HepG2 (cell line): ENCODE data around the gene ASIC5. TPM values are rescaled to one million over a fixed set of nuclear protein-coding genes. Genes with fewer than 3 reads are reported as not detected.

Experiments used
- ATAC-seq: fragments of 200-7000 bp; cut with Tn5 transposase; 3 replicates; pipeline ENCODE4 v1.9.1; 2020; ENCODE audit warnings: mild to moderate bottlenecking, moderate library complexity
- BruUV-seq: library from RNA; stranded (reverse); fragments of 400-500 nt; replicated peaks from 2 replicates; lab custom pipeline; 2021; lab: Mats Ljungman, UMichigan
- CTCF ChIA-PET: fragments of 300-600 bp; formaldehyde crosslinking; extraction: SDS; loops from one replicate; lab custom pipeline; 2021; ENCODE audit warnings: low total read pairs, inconsistent platforms, low intra/inter-chr PET ratio; lab: Yijun Ruan, JAX
- POLR2A ChIA-PET: fragments of 350-600 bp; sonication (Branson Sonifier 250); formaldehyde crosslinking; loops from one replicate; lab custom pipeline; 2020; ENCODE audit warnings: antibody characterized with exemption, inconsistent platforms; lab: Yijun Ruan, JAX
- DNase-seq: peaks from one replicate; pipeline ENCODE4 v3.0.0-alpha.2; 2015; ENCODE audit warnings: low spot score
- FAIRE-seq: peaks from 3 replicates; lab custom pipeline; 2011; peaks lifted over from hg19 to GRCh38; lab: Jason Lieb, UNC
- H2AFZ ChIP-seq: one replicate; pipeline ENCODE4 v1.6.1; 2011; ENCODE audit warnings: low read length, inconsistent platforms
- H3K27ac ChIP-seq: fragments of 300-600 bp; 3 replicates; pipeline ENCODE4 v1.8.0; 2011; ENCODE audit warnings: mixed run types, mild to moderate bottlenecking, mixed read lengths, low read length, inconsistent platforms; ENCODE audit not compliant: insufficient read depth; ENCODE audit errors: extremely low read length
- H3K27me3 ChIP-seq, 2 experiments: fragments of 200-600 bp in 1 of 2; 2 replicates in 1 of 2; 3 replicates in 1 of 2; pipeline versions ENCODE4 v1.6.0 to v1.8.0; 2011; ENCODE audit warnings: low read length in 2 of 2, mild to moderate bottlenecking in 2 of 2, moderate library complexity in 2 of 2, inconsistent platforms in 1 of 2; ENCODE audit not compliant: insufficient read depth in 2 of 2, control insufficient read depth in 1 of 2
- H3K36me3 ChIP-seq, 2 experiments: fragments of 200-600 bp in 1 of 2; replicated peaks in 1 of 2; 2 replicates in 1 of 2; 3 replicates in 1 of 2; pipeline versions ENCODE4 v1.5.1 to v1.8.0; 2011; ENCODE audit warnings: low read length in 2 of 2, inconsistent platforms in 1 of 2; ENCODE audit not compliant: insufficient read depth in 2 of 2, control insufficient read depth in 1 of 2
- H3K4me1 ChIP-seq: 2 replicates; pipeline ENCODE4 v1.5.1; 2012; ENCODE audit warnings: low read length, inconsistent platforms; ENCODE audit not compliant: insufficient read depth
- H3K4me2 ChIP-seq: 2 replicates; pipeline ENCODE4 v1.6.0; 2011; ENCODE audit warnings: low read depth, low read length, inconsistent platforms
- H3K4me3 ChIP-seq, 3 experiments: fragments of 200-600 bp in 1 of 3; sonication (generic), shearing (Covaris generic) in 1 of 3; replicated peaks in 1 of 3; 2 replicates each; pipeline ENCODE4 v1.5.1; 2011 to 2016; ENCODE audit warnings: low read length in 3 of 3, inconsistent platforms in 2 of 3, low read depth in 2 of 3, mild to moderate bottlenecking in 2 of 3, control low read depth in 1 of 3, mixed read lengths in 1 of 3; ENCODE audit not compliant: insufficient read depth in 1 of 3
- H3K79me2 ChIP-seq: one replicate; pipeline ENCODE4 v1.6.1; 2011; ENCODE audit warnings: low read length, inconsistent platforms; ENCODE audit not compliant: insufficient read depth
- H3K9ac ChIP-seq: 2 replicates; pipeline ENCODE4 v1.6.0; 2011; ENCODE audit warnings: mild to moderate bottlenecking, low read depth, low read length, inconsistent platforms; ENCODE audit not compliant: insufficient read depth
- H3K9me3 ChIP-seq: 2 replicates; pipeline ENCODE4 v1.5.1; 2012; ENCODE audit warnings: mild to moderate bottlenecking, low read length
- H4K20me1 ChIP-seq: 2 replicates; pipeline ENCODE4 v1.6.0; 2011; ENCODE audit warnings: inconsistent platforms, mild to moderate bottlenecking, low read length, moderate library complexity; ENCODE audit not compliant: insufficient read depth
- DMAP1 ChIP-seq: IDR thresholded peaks from 2 replicates; pipeline ENCODE4 v1.6.1; 2016
- JUN ChIP-seq: sonication (generic); formaldehyde crosslinking; IDR thresholded peaks from 2 replicates; pipeline ENCODE4 v1.4.0; 2020; ENCODE audit warnings: mild to moderate bottlenecking, missing genetic modification reagents
- KDM5B ChIP-seq: sonication (generic); formaldehyde crosslinking; IDR thresholded peaks from 2 replicates; pipeline ENCODE4 v1.4.0; 2020; ENCODE audit warnings: missing genetic modification reagents, mild to moderate bottlenecking, borderline replicate concordance
- MTA3 ChIP-seq: sonication (generic); formaldehyde crosslinking; IDR thresholded peaks from 2 replicates; pipeline ENCODE4 v1.4.0; 2020; ENCODE audit warnings: missing genetic modification reagents
- NCOA2 ChIP-seq: sonication (generic); formaldehyde crosslinking; IDR thresholded peaks from 2 replicates; pipeline ENCODE4 v1.8.0; 2022; ENCODE audit warnings: inconsistent platforms
- PCBP2 ChIP-seq: fragments of 200-400 bp; formaldehyde crosslinking; optimal IDR thresholded peaks from 2 replicates; pipeline ENCODE3; 2018; ENCODE audit warnings: low read length, low read depth; ENCODE audit not compliant: poor library complexity, severe bottlenecking
- PHF5A ChIP-seq: IDR thresholded peaks from one replicate; pipeline ENCODE4 v1.6.1; 2018; ENCODE audit warnings: low read depth, missing genetic modification reagents; ENCODE audit not compliant: unreplicated experiment
- RBM39 ChIP-seq: fragments of 200-400 bp; formaldehyde crosslinking; IDR thresholded peaks from one replicate; pipeline ENCODE4 v1.6.1; 2018; ENCODE audit warnings: antibody characterized with exemption, mild to moderate bottlenecking, low read depth, low read length; ENCODE audit not compliant: poor library complexity, severe bottlenecking
- ZNF260 ChIP-seq: sonication (generic); formaldehyde crosslinking; IDR thresholded peaks from 2 replicates; pipeline ENCODE4 v1.4.0; 2020; ENCODE audit warnings: missing genetic modification reagents, low read depth, mild to moderate bottlenecking, borderline replicate concordance
- ZNF503 ChIP-seq: sonication (generic); formaldehyde crosslinking; IDR thresholded peaks from 2 replicates; pipeline ENCODE4 v1.4.0; 2020; ENCODE audit warnings: missing genetic modification reagents
- ZNF556 ChIP-seq: sonication (generic); formaldehyde crosslinking; IDR thresholded peaks from 2 replicates; pipeline ENCODE4 v1.4.0; 2020; ENCODE audit warnings: mild to moderate bottlenecking, missing genetic modification reagents, borderline replicate concordance
- ZNF782 ChIP-seq: sonication (generic); formaldehyde crosslinking; IDR thresholded peaks from 2 replicates; pipeline ENCODE4 v1.4.0; 2020; ENCODE audit warnings: missing genetic modification reagents, mild to moderate bottlenecking, borderline replicate concordance
- WGBS: methylation state at CpG from one replicate; pipeline ENCODE4 v1.1.6; 2017; ENCODE audit warnings: low lambda C conversion rate; 5-methylcytosine and 5-hydroxymethylcytosine counted together
- in situ Hi-C: cut with HindIII; loops from 2 replicates; pipeline ENCODE4 v1.10.0; 2017; ENCODE audit warnings: low pct_unique_long_range_greater_than_20kb; ENCODE audit not compliant: extremely low pct_ligation_motif_present
- intact Hi-C: fragments of 100-400 bp; cut with micrococcal nuclease; formaldehyde crosslinking; loops from one replicate; pipeline ENCODE4 v1.10.0; 2022; ENCODE audit not compliant: unreplicated experiment
- polyA plus RNA-seq, 8 experiments: library from polyadenylated mRNA; depleted of rRNA in 3 of 8; stranded (reverse) in 7 of 8; unstranded in 1 of 8; fragments of >200 nt; fragmentation: Illumina TruSeq in 4 of 8; extraction: Trizol in 4 of 8; gene quantifications; 2 replicates each; pipeline versions ENCODE4 v1.2.1 to v1.2.3, GENCODE V29; 2011 to 2016; ENCODE audit warnings: low read depth in 4 of 8, missing spikeins in 1 of 8, mixed read lengths in 1 of 8; ENCODE audit not compliant: insufficient read depth in 1 of 8
- total RNA-seq, 5 experiments: library from RNA; depleted of rRNA; stranded (reverse); fragments of >200 nt; fragmentation: Illumina TruSeq; extraction: Trizol; gene quantifications; 2 replicates each; pipeline ENCODE4 v1.2.3, GENCODE V29; 2016; ENCODE audit warnings: low read depth in 1 of 5

Gene ASIC5
- total and polyA plus RNA-seq, 2 of the 13 experiments (the other 11 are each of a cell fraction or from before 2014, with no cell fraction given), result not detected

- Histone ChIP-seq H3K4me1 (no peaks in the 10 kb centered on the region), H3K36me3 (no peaks in the 10 kb centered on the region), H2AFZ (no peak overlapping the region), H3K9me3 (no peaks in the 10 kb centered on the region), H4K20me1 (no peaks in the 10 kb centered on the region), H3K9ac (no peak overlapping the region), H3K4me2 (no peak overlapping the region), H3K4me3 (no peak overlapping the region), H3K27ac (no peak overlapping the region), H3K79me2 (no peaks in the 10 kb centered on the region), H3K27me3 (no peaks in the 10 kb centered on the region)
- WGBS, result 3% methylated on average over 6 of the region's 6 CpGs
- no peak for FAIRE-seq
- ATAC-seq, result no peak
- no TSS peak for BruUV-seq
- in situ Hi-C loops, result loop anchor here (25.0 kb wide), 1 partner anchor 352 kb away; no protein-coding TSS in a partner anchor
- TF ChIP-seq ZNF556, result no peak
- TF ChIP-seq DMAP1 (CRISPR knock-in tag), result no peak
- no peak for TF ChIP-seq ZNF503
- no peak for TF ChIP-seq NCOA2
- no peak for TF ChIP-seq ZNF782 (CRISPR knock-in tag)
- TF ChIP-seq KDM5B (CRISPR knock-in tag), result no peak
- no peak for TF ChIP-seq PCBP2
- no peak for TF ChIP-seq ZNF260 (CRISPR knock-in tag)
- TF ChIP-seq PHF5A, result no peak
- TF ChIP-seq RBM39, result no peak
- no peak for TF ChIP-seq JUN (CRISPR knock-in tag)
- no peak for TF ChIP-seq MTA3 (CRISPR knock-in tag)
- ChIA-PET CTCF (no interaction called here), POLR2A (no interaction called here)
- intact Hi-C loops, result loop anchor here (5.0 kb wide), 1 partner anchor 982 kb away; no protein-coding TSS in a partner anchor
- no peak for DNase-seq
Observed at GRCh38 chr4:155789391-155789790, 76.7 kb downstream of the ASIC5 start.
